T-helper 2 cell (primary cell): Measurements from ENCODE around the gene TMEM161A.
A peak's percentile ranks its signal among the peaks of the same experiment; 100 is the strongest.
"Not testable (repeated sequence)": the region's sequence is repeated elsewhere in the genome, so short reads cannot be mapped to it uniquely, and the experiment has no call there.

ENCODE experiments used
- DNase-seq, 5 experiments: peaks; one replicate each; pipeline versions ENCODE4 v3.0.0 to v3.0.0-alpha.2; 2012 to 2022
- total RNA-seq, 2 donors: gene quantifications; one replicate each; lab custom pipeline; 2026; lab: John Stamatoyannopoulos, UW

Gene TMEM161A
- total RNA-seq = 9.4 to 13.1 reads per million in 2 donors

DNA sequence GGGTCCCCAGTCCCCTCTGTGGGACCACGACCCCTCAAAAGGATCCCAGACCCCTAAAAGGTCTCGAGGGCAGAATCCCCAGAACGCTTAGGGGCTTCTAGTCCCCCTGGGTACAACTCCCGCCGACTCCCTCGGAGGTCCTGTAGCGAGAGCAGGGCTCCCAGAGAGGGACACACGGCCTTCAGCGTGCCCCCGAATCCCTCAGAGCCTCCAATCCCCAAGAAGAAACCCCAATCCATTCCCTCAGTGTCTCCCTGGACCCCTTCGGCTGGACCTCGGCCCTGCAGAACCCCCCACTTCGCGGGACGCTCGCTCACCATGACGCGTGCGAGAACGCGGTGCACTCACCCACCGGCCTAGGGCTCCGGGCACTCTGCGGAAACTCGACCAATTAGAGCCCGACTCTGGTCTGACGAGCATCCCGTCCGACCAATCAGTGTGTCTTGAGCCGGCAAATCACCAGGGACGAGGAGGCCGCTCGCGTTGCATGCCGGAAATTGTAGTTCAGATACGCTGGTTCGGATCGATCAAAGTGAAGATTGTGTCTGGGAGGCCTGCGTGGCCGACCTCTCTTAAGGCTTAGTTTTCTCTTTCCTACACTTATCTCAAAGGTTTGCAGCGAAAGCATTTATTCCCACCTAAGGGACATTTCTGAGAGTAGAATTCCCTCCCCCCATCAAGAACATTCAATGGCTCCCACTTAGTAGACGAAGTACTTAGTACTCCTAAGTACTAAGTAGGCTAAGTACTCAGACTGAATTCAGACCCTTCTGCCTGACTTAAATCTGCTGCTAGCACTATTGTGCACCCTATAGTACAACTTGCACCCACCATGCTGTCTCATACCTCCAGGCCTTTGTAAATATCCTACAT is at the start of gene TMEM161A:
TSS of gene TMEM161A (minus strand) at position 370 of the 873 bp plus-strand sequence. CDS start at position 320, 50 bp downstream.
- peak; percentile 80 to 99 (median 93) for DNase-seq

DNA sequence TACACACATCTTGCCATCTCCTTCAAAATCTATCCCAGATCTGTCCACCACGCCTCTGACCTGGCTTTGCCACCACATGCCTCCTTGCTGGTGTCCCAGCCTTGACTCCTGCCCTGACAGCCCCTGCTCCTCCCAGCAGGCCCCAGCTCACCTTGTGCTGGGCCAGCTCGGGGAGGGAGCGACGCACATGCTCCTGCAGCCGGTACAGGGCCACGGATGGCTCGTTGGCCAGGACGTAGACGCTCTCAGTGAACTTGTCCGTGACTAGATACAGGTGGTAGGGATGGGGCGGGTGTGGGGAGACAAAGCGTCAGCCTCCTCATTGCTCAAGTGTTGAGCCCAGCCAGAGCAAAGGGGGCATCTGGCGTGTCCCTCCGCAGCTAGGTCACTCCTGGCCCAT is 48.5 kb upstream of the TMEM161A start:
- no peak for DNase-seq

DNA sequence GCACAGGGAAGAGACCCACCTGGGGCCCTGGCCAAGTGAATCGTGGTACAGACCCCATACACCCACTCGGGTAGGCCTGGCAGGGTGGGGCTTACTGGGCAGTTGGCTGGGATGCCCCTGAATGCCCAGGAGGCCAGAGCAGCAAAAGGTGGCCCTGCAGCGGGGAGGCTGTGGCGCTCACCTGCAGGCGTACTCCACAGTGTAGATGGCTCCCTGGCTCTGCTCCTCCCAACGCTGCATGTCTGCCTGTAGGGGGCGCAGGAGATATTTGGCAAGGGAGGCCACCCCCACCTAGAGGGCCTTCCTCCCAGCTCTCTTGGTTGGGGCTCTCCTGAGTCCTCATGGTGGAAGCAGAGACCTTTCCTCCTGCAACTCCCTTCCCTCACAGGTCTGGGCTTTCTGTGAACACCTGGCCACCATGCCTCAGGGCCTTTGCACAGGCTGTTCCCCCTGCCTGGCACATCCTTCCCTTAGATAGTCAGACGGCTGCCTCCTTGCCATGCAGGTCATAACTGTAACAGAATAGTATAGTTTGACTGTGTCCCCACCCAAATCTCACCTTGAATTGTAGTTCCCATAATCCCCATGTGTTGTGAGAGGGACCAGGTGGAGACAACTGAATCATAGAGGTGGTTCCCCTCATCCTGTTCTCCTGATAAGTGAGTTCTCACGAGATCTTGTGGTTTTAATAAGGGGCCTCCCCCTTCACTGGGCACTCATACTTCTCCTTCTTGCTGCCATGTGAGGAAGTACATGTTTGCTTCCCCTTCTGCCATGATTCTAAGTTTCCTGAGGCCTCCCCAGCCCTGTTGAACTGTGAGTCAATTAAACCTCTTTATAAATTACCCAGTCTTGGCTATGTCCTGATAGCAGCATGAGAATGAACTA is 47.8 kb upstream of the TMEM161A start:
- DNase-seq = peak; percentile 30 to 73 (median 46)

DNA sequence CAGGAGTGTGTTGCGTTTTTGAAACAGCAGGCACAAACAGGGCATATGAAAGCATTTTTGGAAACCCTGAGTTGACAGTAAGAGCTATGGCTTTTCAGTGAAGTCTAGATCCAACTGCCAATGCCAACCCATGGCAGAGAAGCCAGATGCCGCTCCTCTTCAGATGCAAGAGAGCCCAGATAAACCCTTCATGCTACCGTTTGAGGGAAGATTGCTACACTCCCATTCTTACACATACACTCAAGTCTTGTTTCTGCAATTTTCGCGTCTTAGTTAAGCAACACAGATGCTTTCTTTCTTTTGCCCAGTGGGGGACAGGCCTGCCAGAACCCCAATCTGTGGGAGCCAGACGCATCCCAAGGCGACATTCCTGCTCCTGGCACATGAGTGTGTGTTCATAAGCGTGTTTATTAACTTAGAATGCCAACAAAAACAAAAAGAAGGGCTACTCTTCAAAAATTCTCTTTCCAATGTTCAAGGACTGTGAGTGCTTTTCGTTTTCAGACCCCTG is 43.3 kb upstream of the TMEM161A start:
- no peak for DNase-seq

DNA sequence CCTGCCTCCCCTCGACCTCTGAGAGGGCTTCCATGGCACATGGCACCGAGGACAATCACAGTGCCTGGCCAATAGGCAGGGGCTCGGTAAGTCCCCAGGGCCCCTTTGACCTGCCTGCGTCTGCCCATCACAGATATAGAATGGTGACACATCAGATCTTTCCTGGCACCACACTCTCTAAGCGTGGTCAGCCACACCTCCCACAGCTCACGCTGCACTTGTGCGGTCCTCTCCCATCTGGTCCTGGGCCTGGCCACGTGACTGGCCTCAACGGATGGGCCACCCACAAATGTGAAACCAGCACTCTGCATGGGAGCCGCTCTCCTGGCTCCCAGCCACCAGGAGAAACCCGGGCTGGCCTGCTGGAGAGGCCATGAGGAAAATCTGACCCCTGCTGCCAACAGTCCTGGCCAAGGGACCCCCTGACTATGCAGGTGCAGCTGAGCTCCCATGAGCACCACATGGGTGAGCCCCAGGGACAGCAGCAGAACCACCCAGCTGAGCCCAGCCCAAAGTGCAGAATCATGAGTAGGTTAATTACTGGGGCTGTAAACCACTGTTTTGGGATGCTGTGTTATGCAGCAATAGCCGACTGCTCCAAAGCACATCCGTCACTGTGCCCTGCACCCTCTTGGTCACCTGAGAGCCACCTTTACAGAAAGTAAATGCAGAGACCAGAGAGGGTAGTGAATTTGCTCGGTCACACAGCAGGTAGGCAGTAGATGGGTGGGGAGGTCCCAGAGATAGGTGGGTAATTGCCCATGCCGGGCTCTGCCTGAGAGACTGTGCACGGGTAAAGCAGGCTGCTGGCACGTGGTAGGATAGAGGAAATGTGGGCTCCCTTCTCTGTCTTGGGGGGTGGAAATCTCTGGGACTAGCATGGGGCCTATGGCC is 41.5 kb upstream of the TMEM161A start:
- DNase-seq = no peak

DNA sequence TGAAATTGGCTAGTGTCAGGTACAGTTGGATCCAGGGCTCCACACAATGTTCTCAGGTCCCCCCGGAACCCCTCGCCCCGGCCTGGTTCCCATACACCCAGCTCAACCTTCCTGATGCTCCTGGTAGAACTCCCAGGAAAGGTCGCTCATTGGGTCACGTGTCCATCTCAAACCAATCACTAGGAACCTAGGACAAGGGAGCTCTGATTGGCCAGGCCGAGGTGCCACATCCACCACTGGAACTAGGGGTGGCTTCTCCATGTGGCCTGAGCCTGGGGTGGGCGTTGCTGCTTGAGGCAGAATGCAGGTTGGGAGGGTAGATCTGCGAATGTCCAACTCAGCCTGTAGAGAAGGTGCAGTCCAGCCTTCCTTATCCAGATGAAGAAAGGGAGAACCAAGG is 38.7 kb upstream of the TMEM161A start:
- no peak for DNase-seq

DNA sequence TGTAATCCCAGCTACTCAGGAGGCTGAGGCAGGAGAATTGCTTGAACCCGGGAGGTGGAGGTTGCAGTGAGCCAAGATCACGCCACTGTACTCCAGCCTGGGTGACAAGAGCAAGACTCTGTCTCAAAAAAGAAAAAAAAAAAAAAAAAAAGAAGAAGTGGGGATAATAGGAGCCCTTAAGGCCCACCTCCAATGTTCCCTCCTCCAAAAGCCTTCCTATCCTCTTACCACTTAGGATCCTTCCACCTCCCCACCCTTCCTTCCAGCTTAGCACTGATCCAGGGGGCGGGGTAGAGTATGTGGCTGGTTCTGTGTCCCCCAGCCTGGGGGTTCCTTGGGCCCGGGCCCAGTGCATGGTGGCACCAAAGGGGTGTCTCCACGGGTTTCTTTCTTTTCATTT is 35.0 kb upstream of the TMEM161A start:
- DNase-seq = not testable (repeated sequence)

DNA sequence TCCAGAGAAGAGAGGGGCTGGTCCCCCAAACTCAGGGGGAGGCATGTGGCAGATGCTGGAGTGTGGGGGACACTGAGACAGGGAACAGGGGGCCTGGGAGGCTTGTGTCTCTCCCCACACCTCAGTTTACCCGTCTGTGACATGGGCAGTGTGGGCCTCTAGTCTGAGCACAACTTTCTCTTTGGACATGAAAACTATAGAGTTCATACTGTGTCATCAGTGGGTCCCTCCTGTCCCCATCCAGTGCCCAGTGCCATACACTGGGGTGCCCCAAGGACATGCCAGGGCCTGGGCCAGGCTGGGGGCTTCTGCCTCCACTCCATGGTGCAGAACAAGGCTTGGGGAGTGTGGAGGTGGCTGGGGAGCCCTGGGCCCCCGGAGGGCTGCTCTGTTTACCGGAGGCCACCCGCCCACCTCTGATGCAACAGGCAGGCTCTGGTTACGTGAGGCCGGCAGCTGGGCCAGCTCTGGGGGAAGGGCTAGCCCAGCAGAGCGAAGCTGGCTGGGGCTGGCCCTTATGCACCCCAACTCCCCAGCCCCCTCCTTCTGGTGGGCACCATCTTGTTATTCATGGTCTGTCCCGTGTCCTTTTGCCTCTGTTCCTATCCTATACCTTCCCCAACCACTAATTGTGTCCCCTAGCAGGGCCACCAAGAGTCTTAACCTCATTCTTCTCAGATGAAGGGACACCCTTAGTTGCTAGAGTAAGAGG is 33.7 kb upstream of the TMEM161A start:
- DNase-seq = no peak

DNA sequence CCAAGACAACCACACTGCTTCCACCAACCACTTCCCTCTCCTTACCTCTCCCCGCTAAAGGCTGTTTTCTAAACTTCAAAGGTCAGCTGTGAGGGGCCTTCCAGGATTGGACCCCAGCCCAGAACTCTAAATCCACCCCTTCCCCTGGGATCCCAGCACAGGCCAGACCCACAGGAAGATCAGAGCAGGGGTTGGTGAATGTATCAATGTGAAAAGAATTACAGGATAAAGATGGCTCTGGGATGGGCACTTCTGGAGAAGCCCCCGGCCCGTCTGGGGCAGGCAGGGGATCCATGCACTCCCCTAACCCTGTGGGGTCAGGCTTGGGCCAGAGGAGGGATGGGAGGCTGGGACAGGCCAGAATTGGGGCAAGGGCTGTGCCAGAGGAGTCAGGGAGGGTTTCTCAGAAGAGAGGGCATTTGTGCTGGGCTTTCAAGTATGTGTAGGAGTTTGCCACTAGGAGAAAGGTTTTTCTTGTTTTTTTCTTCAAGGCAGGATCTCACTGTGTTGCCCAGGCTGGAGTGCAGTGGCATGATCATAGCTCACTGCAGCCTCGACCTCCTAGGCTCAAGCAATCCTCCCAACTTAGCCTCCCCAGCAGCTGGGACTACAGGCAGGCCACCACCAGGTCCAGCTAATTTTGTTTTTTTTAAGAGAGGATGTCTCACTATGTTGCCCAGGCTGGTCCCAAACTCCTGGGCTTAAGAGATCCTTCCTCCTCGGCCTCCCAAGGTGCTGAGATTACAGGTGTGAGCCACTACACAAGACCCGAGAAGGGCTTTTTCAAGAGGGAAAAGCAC is 32.8 kb upstream of the TMEM161A start:
- no peak for DNase-seq

DNA sequence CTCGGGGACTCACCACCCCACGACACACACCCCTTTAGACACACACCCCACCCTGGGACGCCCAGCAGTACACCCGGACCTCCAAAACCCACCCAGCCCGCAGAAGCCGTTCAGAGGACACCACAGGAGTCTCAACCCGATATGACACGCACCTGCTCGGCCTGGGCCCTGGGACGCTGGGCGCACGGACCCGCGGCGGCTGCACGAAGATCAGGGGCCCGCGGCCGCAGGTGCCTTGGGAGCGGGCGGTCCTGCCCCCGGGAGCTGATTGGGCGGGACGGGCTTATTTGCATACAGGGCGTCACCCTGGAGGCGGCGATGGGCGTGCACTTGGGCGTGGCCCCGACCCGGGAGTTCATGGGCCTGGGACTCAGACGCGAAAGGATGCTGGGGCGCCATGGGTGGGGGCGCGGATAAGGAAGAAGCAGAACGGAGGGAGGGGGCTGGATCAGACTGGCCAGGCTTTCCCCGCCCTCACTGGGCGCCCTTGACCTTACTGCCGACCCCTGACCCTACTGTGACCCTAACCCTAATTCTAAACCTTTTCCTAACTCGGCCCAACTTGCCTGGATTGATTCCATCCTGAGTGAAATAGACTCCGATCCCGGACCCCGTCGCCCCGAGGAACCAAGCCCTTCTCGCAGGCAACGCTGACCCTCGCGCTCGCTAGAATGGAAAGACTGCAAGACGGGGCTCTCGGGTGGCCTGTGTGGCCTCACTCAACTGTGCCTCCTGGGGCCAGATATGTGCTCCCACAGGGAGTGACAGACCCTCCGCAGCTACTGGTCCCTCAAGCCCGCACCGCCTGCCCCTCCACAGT is 32.0 kb upstream of the TMEM161A start, which contains the start of gene MEF2B:
TSS of gene MEF2B (minus strand) at position 211 of the 820 bp plus-strand sequence. CDS start 19,528 bp downstream, outside the sequence.
- peak; percentile 47 to 83 (median 64) for DNase-seq

DNA sequence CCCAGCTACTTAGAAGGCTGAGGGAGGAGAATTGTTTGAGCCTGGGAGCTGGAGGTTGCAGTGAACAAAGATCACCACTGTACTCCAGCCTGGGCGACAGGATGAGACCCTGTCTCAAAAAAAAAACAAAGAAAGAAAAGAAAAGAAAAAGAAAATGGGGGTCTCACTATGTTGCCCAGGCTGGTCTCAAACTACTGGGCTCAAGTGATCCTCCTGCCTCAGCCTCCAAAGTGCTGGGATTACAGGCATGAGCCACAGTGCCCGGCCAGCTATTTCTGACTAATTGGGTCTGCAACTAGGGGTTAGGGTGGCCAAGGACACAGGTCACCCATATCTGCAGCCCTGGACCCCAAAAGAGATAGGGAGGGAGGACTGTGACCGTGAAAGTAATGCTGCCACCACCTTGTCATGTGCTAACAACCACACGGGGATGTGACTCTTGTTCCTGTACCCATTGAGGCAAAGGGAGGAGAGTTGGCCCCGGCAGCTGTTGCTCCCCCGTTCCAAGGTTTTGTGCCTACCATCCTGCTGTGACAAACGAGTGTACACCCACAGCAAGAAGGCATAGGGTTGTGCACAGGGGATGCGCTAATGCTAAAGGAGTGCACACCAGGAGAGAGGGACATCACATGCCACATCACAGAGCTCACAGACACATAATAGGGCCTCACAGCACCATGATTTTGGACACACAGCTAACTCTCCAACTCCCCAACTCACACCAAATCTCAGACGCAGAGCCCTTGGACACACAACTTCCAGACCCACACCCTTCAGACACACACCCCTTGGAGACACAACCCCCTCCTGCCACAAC is 31.2 kb upstream of the TMEM161A start:
- DNase-seq = no peak

DNA sequence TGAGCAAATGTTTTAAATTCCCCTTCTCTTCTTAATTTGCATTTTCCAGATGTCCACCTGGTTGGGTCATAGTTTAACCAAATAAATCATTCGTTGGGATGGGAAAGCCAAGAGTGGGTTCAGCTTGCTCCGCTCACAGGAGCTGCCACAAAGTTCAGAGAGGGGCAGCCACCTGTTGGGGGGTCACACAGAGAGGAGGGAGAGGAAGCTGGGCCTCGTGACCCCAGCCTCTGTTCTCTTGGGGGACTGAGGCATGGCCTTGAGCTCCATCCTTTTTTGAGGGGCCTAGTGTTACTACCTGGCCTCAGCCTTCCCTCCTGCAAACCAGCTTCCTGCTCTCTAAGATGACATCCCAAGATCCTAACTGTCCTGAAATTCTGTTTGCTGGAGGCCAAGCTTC is 29.3 kb upstream of the TMEM161A start:
- no peak for DNase-seq

DNA sequence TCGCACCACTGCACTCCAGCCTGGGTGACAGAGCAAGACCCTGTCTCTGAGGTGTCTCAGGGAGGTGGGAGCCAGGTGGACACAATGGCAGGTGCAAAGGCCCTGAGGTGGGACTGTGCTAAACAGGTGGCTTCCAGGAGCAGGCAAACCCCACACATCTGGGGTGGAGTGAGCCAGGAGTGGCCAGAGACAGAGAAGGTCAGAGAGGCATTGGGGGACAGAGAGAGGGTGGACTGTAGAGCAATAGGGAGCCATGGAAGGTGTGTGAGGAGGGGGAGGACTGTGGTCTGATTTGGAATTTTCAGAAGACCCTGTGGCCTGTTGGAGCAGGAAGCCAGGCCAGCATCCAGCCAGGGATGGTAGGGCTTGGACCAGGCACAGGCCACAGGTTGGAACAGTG is 27.1 kb upstream of the TMEM161A start:
- DNase-seq = no peak

DNA sequence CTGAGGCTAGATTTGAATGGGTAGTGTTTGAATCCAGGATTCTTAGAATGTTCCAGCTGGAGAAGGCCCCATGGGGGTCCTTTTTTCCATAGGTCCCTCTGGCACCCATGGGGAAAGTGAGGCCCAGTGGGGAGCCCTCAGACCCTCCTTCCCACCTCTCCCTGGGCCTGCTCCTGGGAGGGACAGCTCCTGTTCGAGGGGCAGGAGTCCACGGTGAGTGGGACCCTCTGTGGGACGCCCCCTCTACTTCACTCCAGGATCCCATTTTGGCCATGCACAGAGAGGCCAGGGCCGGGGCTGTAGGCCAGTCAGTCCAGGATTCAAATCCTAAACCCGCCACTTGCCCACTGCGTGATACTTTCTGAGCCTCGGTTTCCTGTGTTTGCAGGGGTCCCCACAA is 24.2 kb upstream of the TMEM161A start:
- no peak for DNase-seq

DNA sequence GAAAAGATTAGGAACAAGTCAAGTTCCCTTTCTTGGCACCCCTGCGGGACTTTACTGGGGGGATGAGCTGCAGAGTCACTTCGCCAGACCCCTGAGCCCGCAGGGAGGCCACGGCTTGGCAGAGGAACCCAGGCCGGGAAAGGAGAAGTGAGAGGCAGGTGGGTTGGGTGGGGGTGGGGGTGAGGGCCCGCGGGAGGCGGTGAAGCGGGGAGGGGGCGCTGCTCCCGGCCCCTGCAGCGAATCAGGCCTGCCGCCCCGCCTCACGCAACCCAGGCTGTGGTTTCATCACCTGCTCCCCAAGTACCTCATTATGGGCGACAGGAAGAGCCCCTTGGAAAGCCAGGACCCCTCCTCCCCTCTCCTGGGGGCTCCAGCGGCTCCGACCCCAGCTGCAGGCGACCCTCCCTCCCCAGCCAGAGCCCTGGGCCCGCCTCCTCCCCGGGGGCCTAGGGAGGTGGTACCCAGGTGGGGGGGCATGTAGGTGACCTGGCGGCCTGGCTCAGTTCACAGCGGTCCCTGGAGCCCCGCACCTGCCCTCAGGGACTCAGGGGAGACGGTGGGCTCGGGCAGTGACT is 22.3 kb upstream of the TMEM161A start:
- no peak for DNase-seq

DNA sequence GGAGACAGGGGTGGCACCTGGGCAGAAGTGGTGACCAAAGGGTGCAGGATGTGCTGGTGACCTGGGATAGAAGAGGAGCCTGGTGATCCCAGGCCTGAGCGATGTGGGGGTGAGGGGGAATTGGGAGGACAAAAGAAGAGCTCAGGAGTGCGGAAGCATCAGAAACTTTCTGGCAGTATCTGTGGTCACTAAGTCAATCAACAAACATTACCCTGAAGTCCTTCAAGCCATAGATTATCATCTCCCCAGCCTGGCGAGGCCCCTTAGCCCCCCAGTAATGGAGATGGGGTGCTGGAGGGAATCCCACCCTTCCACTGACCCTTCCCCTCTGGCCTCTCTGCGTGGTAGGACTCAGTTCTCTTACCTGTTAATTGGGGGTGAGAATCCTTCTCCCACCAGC is 21.3 kb upstream of the TMEM161A start:
- DNase-seq = no peak

DNA sequence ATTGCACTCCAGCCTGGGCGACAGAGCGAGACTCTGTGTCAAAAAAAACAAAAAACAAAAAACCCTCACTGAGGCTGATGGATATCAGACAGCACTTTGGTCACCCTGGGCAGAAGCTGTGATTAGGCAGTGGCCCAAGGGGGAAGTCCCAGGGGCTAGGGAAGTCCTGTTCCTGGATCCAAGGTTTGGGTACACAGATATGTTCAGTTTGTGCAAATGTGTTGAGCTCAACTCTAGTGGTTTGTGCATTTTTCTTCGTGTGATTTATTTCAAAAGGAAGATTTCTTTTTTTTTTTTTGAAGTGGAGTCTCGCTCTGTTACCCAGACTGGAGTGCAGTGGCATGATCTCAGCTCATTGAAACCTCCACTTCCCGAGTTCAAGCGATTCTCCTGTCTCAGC is 19.5 kb upstream of the TMEM161A start:
- no peak for DNase-seq

DNA sequence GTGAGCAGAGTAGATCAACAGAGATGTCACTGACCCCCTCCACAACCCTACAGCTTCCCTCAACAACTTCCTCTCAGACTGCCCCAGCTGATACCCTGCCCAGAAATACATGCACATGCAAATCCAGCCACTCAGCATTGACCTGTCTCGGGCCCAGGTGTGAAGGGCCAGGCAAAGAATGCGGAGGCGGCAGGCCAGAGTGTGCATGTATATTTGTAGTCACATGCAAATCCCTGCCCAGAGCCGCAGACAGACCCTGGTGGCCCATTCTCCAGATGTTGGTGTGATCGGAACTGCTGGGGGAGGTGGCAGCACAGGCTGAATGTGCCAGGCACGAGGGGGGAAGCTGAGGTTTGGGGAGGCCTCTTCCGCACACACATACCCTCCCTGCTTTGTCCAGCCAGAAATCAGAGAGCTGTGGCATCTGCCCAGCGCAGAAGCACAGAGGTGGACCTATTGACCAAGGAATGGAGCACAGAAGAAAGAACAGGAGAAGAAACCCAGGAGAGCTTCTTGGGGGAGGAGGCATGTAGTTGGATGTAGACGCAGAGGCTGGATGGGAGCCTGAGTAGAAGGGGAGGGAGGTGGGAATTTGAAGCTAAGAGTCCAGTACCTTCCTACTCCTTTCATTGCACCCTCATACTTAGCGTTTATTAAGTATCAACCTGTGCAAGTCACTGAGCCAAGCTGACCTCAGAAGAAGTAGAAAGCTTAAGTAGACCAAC is 17.4 kb upstream of the TMEM161A start:
- DNase-seq = no peak
